ENCODE measurements around the gene DNAJC1. TPM values are rescaled to one million over a fixed set of nuclear protein-coding genes. Genes with fewer than 3 reads are reported as not detected.
"Not testable (repeated sequence)": the region's sequence is repeated elsewhere in the genome, so short reads cannot be mapped to it uniquely, and the experiment has no call there.

DNAJC1 gene
- total RNA-seq, 2 experiments from 2014 or later, result 26.5 to 32.5 TPM

GRCh38 chr10:21841273-21841672 is 162.3 kb downstream of the DNAJC1 start:
- H3K36me3 Mint-ChIP-seq, result peaks cover 16% of the 10 kb centered on the region
- DNase-seq; H3K4me3 Mint-ChIP-seq; H3K9me3 Mint-ChIP-seq (ENCODE audit: low read depth); H3K27me3 Mint-ChIP-seq; H3K4me1 Mint-ChIP-seq; CTCF ChIA-PET; H3K27ac Mint-ChIP-seq; ATAC-seq: not testable (repeated sequence)

GRCh38 chr10:21837487-21837886 is 166.0 kb downstream of the DNAJC1 start:
- H3K4me1 Mint-ChIP-seq, H3K27ac Mint-ChIP-seq, H3K4me3 Mint-ChIP-seq, ATAC-seq, H3K27me3 Mint-ChIP-seq, DNase-seq, CTCF ChIA-PET: not testable (repeated sequence)
- H3K9me3 Mint-ChIP-seq (ENCODE audit: low read depth), result peaks cover 18% of the 10 kb centered on the region
- peaks cover 32% of the 10 kb centered on the region for H3K36me3 Mint-ChIP-seq

- ATAC-seq, H3K4me3 Mint-ChIP-seq, DNase-seq, H3K27me3 Mint-ChIP-seq, H3K27ac Mint-ChIP-seq, CTCF ChIA-PET, H3K4me1 Mint-ChIP-seq: not testable (repeated sequence)
- Mint-ChIP-seq H3K9me3 (ENCODE audit: low read depth) (peaks cover 35% of the 10 kb centered on the region), H3K36me3 (peaks cover 42% of the 10 kb centered on the region)
Observed at GRCh38 chr10:21834574-21834973, 169.0 kb downstream of the DNAJC1 start.

GRCh38 chr10:21832821-21833130 is 170.8 kb downstream of the DNAJC1 start:
- Mint-ChIP-seq H3K4me3 (no peak overlapping the region), H3K36me3 (peaks cover 41% of the 10 kb centered on the region), H3K27me3 (no peaks in the 10 kb centered on the region), H3K27ac (no peak overlapping the region), H3K4me1 (no peaks in the 10 kb centered on the region), H3K9me3 (ENCODE audit: low read depth) (peaks cover 38% of the 10 kb centered on the region)
- DNase-seq (no peak), ATAC-seq (no peak)
- CTCF ChIA-PET, result no interaction called here

GRCh38 chr10:21831986-21832820 is 171.3 kb downstream of the DNAJC1 start:
- ATAC-seq, result no peak
- peaks cover 41% of the 10 kb centered on the region for H3K36me3 Mint-ChIP-seq
- no peaks in the 10 kb centered on the region for H3K4me1 Mint-ChIP-seq
- no peak overlapping the region for H3K4me3 Mint-ChIP-seq
- H3K27me3 Mint-ChIP-seq, result no peaks in the 10 kb centered on the region
- CTCF ChIA-PET, result no interaction called here
- no peak for DNase-seq
- H3K27ac Mint-ChIP-seq, result no peak overlapping the region
- peaks cover 39% of the 10 kb centered on the region for H3K9me3 Mint-ChIP-seq (ENCODE audit: low read depth)

GRCh38 chr10:21830037-21830436 is 173.5 kb downstream of the DNAJC1 start:
- Mint-ChIP-seq H3K27me3 (no peaks in the 10 kb centered on the region), H3K9me3 (ENCODE audit: low read depth) (peaks cover 43% of the 10 kb centered on the region), H3K27ac (no peak overlapping the region), H3K4me1 (no peaks in the 10 kb centered on the region), H3K36me3 (peaks cover 46% of the 10 kb centered on the region), H3K4me3 (no peak overlapping the region)
- CTCF ChIA-PET, result no interaction called here
- ATAC-seq, result no peak
- DNase-seq, result no peak

- H3K9me3 Mint-ChIP-seq (ENCODE audit: low read depth), result peaks cover 39% of the 10 kb centered on the region
- H3K4me3 Mint-ChIP-seq, result no peak overlapping the region
- H3K27me3 Mint-ChIP-seq, result no peaks in the 10 kb centered on the region
- CTCF ChIA-PET, result no interaction called here
- ATAC-seq (no peak), DNase-seq (no peak)
- H3K27ac Mint-ChIP-seq, result no peak overlapping the region
- peaks cover 37% of the 10 kb centered on the region for H3K36me3 Mint-ChIP-seq
- no peaks in the 10 kb centered on the region for H3K4me1 Mint-ChIP-seq
Observed at GRCh38 chr10:21827308-21827707, 176.2 kb downstream of the DNAJC1 start.

- Mint-ChIP-seq H3K9me3 (ENCODE audit: low read depth) (peaks cover 34% of the 10 kb centered on the region), H3K4me1 (no peaks in the 10 kb centered on the region)
Observed at GRCh38 chr10:21826725-21827124, 176.8 kb downstream of the DNAJC1 start.

GRCh38 chr10:21825345-21825744 is 178.2 kb downstream of the DNAJC1 start:
- DNase-seq, result no peak
- Mint-ChIP-seq H3K27ac (no peak overlapping the region), H3K4me3 (no peak overlapping the region), H3K9me3 (ENCODE audit: low read depth) (peaks cover 31% of the 10 kb centered on the region), H3K4me1 (no peaks in the 10 kb centered on the region), H3K36me3 (peaks cover 29% of the 10 kb centered on the region), H3K27me3 (no peaks in the 10 kb centered on the region)
- ATAC-seq, result no peak
- CTCF ChIA-PET, result no interaction called here

More at GRCh38 chr10:21826725-21827124, 176.8 kb downstream of the DNAJC1 start:
- H3K4me3 Mint-ChIP-seq, result no peak overlapping the region
- H3K36me3 Mint-ChIP-seq, result peaks cover 34% of the 10 kb centered on the region
- DNase-seq (no peak), ATAC-seq (no peak)
- no peaks in the 10 kb centered on the region for H3K27me3 Mint-ChIP-seq
- H3K27ac Mint-ChIP-seq, result no peak overlapping the region
- CTCF ChIA-PET, result no interaction called here

GRCh38 chr10:21824409-21824808 is 179.1 kb downstream of the DNAJC1 start:
- no peak overlapping the region for H3K27ac Mint-ChIP-seq
- H3K4me1 Mint-ChIP-seq, result no peaks in the 10 kb centered on the region
- H3K27me3 Mint-ChIP-seq, result no peaks in the 10 kb centered on the region
- CTCF ChIA-PET, result no interaction called here
- peaks cover 23% of the 10 kb centered on the region for H3K36me3 Mint-ChIP-seq
- DNase-seq, result no peak
- no peak overlapping the region for H3K4me3 Mint-ChIP-seq
- peaks cover 24% of the 10 kb centered on the region for H3K9me3 Mint-ChIP-seq (ENCODE audit: low read depth)
- no peak for ATAC-seq

- peaks cover 21% of the 10 kb centered on the region for H3K9me3 Mint-ChIP-seq (ENCODE audit: low read depth)
- no peak overlapping the region for H3K4me3 Mint-ChIP-seq
- peaks cover 20% of the 10 kb centered on the region for H3K36me3 Mint-ChIP-seq
- ATAC-seq (no peak), DNase-seq (no peak)
- H3K27ac Mint-ChIP-seq, result no peak overlapping the region
- no peaks in the 10 kb centered on the region for H3K27me3 Mint-ChIP-seq
- no peaks in the 10 kb centered on the region for H3K4me1 Mint-ChIP-seq
- CTCF ChIA-PET, result no interaction called here
Observed at GRCh38 chr10:21823617-21824016, 179.9 kb downstream of the DNAJC1 start.

GRCh38 chr10:21822273-21822672 is 181.3 kb downstream of the DNAJC1 start:
- H3K4me1 Mint-ChIP-seq, DNase-seq, H3K4me3 Mint-ChIP-seq, H3K27ac Mint-ChIP-seq, H3K27me3 Mint-ChIP-seq, CTCF ChIA-PET, ATAC-seq: not testable (repeated sequence)
- Mint-ChIP-seq H3K9me3 (ENCODE audit: low read depth) (peaks cover 17% of the 10 kb centered on the region), H3K36me3 (peaks cover 22% of the 10 kb centered on the region)

- H3K4me1 Mint-ChIP-seq, result no peaks in the 10 kb centered on the region
- CTCF ChIA-PET, result no interaction called here
- no peak for DNase-seq
- H3K27ac Mint-ChIP-seq, result no peak overlapping the region
- peaks cover 18% of the 10 kb centered on the region for H3K36me3 Mint-ChIP-seq
- no peak for ATAC-seq
- H3K9me3 Mint-ChIP-seq (ENCODE audit: low read depth), result peaks cover 9% of the 10 kb centered on the region
- no peaks in the 10 kb centered on the region for H3K27me3 Mint-ChIP-seq
- H3K4me3 Mint-ChIP-seq, result no peak overlapping the region
Observed at GRCh38 chr10:21820952-21821351, 182.6 kb downstream of the DNAJC1 start.

- H3K27ac Mint-ChIP-seq; H3K9me3 Mint-ChIP-seq (ENCODE audit: low read depth); ATAC-seq; DNase-seq; H3K4me1 Mint-ChIP-seq; CTCF ChIA-PET; H3K36me3 Mint-ChIP-seq; H3K4me3 Mint-ChIP-seq; H3K27me3 Mint-ChIP-seq: not testable (repeated sequence)
Observed at GRCh38 chr10:21818416-21818815, 185.1 kb downstream of the DNAJC1 start.
